ENCODE measurements around the gene LINS1.
A peak's percentile ranks its signal among the peaks of the same experiment; 100 is the strongest.

LINS1 gene

GRCh38 chr15:100602064-100602822, at the start of gene LINS1, which contains the start of gene ASB7:
Gene LINS1 (minus strand): TSS chr15:100602184. CDS start chr15:100580842, 21,342 bp downstream.
Gene ASB7 (plus strand): TSS chr15:100602589. CDS start chr15:100612217, 9,628 bp downstream.
- Histone ChIP-seq H3K4me3 (peak within 1 kb of the TSS; percentile 69 to 95 (median 87)), H3K27ac (peak within 1 kb of the TSS; percentile 2 to 95 (median 91))

GRCh38 chr15:100651253-100651652, 49.3 kb upstream of the LINS1 start:
- Histone ChIP-seq H3K27ac (no peak overlapping the region), H3K4me3 (no peak overlapping the region)

GRCh38 chr15:100650685-100651084, 48.7 kb upstream of the LINS1 start:
- no peak overlapping the region for H3K4me3 ChIP-seq
- no peak overlapping the region for H3K27ac ChIP-seq

- Histone ChIP-seq H3K27ac (no peak overlapping the region), H3K4me3 (no peak overlapping the region)
Measured at GRCh38 chr15:100648951-100649350, 47.0 kb upstream of the LINS1 start.

GRCh38 chr15:100645671-100646070, 43.7 kb upstream of the LINS1 start:
- no peak overlapping the region for H3K27ac ChIP-seq
- no peak overlapping the region for H3K4me3 ChIP-seq

- Histone ChIP-seq H3K4me3 (no peak overlapping the region), H3K27ac (no peak overlapping the region)
Measured at GRCh38 chr15:100642950-100643338, 41.0 kb upstream of the LINS1 start.

- Histone ChIP-seq H3K27ac (no peak overlapping the region), H3K4me3 (no peak overlapping the region)
Measured at GRCh38 chr15:100642213-100642949, 40.4 kb upstream of the LINS1 start.

GRCh38 chr15:100638177-100638730, 36.3 kb upstream of the LINS1 start:
- no peak overlapping the region for H3K27ac ChIP-seq
- H3K4me3 ChIP-seq: no peak overlapping the region

- Histone ChIP-seq H3K4me3 (no peak overlapping the region), H3K27ac (no peak overlapping the region)
Measured at GRCh38 chr15:100635406-100636071, 33.6 kb upstream of the LINS1 start.

- Histone ChIP-seq H3K4me3 (no peak overlapping the region), H3K27ac (no peak overlapping the region)
Measured at GRCh38 chr15:100633763-100634075, 31.7 kb upstream of the LINS1 start.

GRCh38 chr15:100631831-100632230, 29.8 kb upstream of the LINS1 start:
- no peak overlapping the region for H3K4me3 ChIP-seq

GRCh38 chr15:100628746-100629145, 26.8 kb upstream of the LINS1 start:
- Histone ChIP-seq H3K27ac (peak overlapping the region in 1 of 21 experiments; percentile 21), H3K4me3 (no peak overlapping the region)

More at GRCh38 chr15:100631831-100632230, 29.8 kb upstream of the LINS1 start:
- H3K27ac ChIP-seq: peak overlapping the region in 1 of 21 experiments; percentile 8

GRCh38 chr15:100627789-100628395, 25.9 kb upstream of the LINS1 start:
- H3K27ac ChIP-seq: peak overlapping the region in 1 of 21 experiments; percentile 45

GRCh38 chr15:100623301-100623700, 21.3 kb upstream of the LINS1 start:
- Histone ChIP-seq H3K27ac (no peak overlapping the region), H3K4me3 (no peak overlapping the region)

More at GRCh38 chr15:100627789-100628395, 25.9 kb upstream of the LINS1 start:
- no peak overlapping the region for H3K4me3 ChIP-seq

- Histone ChIP-seq H3K4me3 (no peak overlapping the region), H3K27ac (no peak overlapping the region)
Measured at GRCh38 chr15:100616700-100617099, 14.7 kb upstream of the LINS1 start.

- no peak overlapping the region for H3K27ac ChIP-seq
- H3K4me3 ChIP-seq: no peak overlapping the region
Measured at GRCh38 chr15:100615801-100616200, 13.8 kb upstream of the LINS1 start.

GRCh38 chr15:100614918-100615317, 12.9 kb upstream of the LINS1 start:
- Histone ChIP-seq H3K27ac (no peak overlapping the region), H3K4me3 (no peak overlapping the region)

- H3K4me3 ChIP-seq: no peak overlapping the region
- no peak overlapping the region for H3K27ac ChIP-seq
Measured at GRCh38 chr15:100614336-100614735, 12.4 kb upstream of the LINS1 start.

GRCh38 chr15:100613208-100613607, 11.2 kb upstream of the LINS1 start:
- no peak overlapping the region for H3K4me3 ChIP-seq
- H3K27ac ChIP-seq: no peak overlapping the region

GRCh38 chr15:100612539-100612938, 10.6 kb upstream of the LINS1 start:
- Histone ChIP-seq H3K27ac (no peak overlapping the region), H3K4me3 (no peak overlapping the region)

Data from skin epidermis (tissue), 12 donors.